Fibroblast of mammary gland (primary cell): ENCODE results near the gene OR4D2.

ENCODE experiments used
- DNase-seq: peaks from one replicate; pipeline ENCODE4 v3.0.0-alpha.2; 2010; ENCODE audit warnings: low read depth
- H3K4me3 ChIP-seq: 2 replicates; pipeline ENCODE4 v1.5.1; 2011; ENCODE audit warnings: low read depth, mild to moderate bottlenecking, low read length, moderate library complexity; ENCODE audit not compliant: control insufficient read depth
- CTCF ChIP-seq: conservative IDR thresholded peaks from 2 replicates; pipeline ENCODE4 v1.5.1; 2011; ENCODE audit warnings: low read depth, low read length, inconsistent platforms; ENCODE audit not compliant: control insufficient read depth, insufficient read depth

The OR4D2 gene

GRCh38 chr17:58153046-58153445 is 13.7 kb upstream of the OR4D2 start:
- no peak for TF ChIP-seq CTCF
- no peak for DNase-seq
- H3K4me3 ChIP-seq: no peak overlapping the region

GRCh38 chr17:58153671-58154070 is 13.1 kb upstream of the OR4D2 start:
- DNase-seq: no peak
- no peak overlapping the region for H3K4me3 ChIP-seq
- no peak for TF ChIP-seq CTCF

- no peak for TF ChIP-seq CTCF
- no peak overlapping the region for H3K4me3 ChIP-seq
- DNase-seq: no peak
These were observed 9.7 kb upstream of the OR4D2 start for GRCh38 chr17:58156839-58157803.

GRCh38 chr17:58158181-58158580 is 8.6 kb upstream of the OR4D2 start:
- DNase-seq: no peak
- H3K4me3 ChIP-seq: no peak overlapping the region
- TF ChIP-seq CTCF: no peak

- no peak overlapping the region for H3K4me3 ChIP-seq
- TF ChIP-seq CTCF: no peak
- no peak for DNase-seq
These were observed 5.2 kb upstream of the OR4D2 start for GRCh38 chr17:58161566-58161965.

- no peak overlapping the region for H3K4me3 ChIP-seq
- no peak for DNase-seq
- no peak for TF ChIP-seq CTCF
These were observed 801 bp upstream of the OR4D2 start for GRCh38 chr17:58165981-58166380.

- no peak overlapping the region for H3K4me3 ChIP-seq
- DNase-seq: no peak
These were observed 3.8 kb downstream of the OR4D2 start for GRCh38 chr17:58170622-58171021.

More at GRCh38 chr17:58170622-58171021, 3.8 kb downstream of the OR4D2 start:
- TF ChIP-seq CTCF: no peak
